Measurements from ENCODE around the gene TLCD4. TPM values are rescaled to one million over a fixed set of nuclear protein-coding genes. Genes with fewer than 3 reads are reported as not detected.

Gene TLCD4
- total and polyA plus RNA-seq, 2 of the 13 experiments (the other 11 are each of a cell fraction or from before 2014, with no cell fraction given), result 4.7 to 14.5 TPM

DNA sequence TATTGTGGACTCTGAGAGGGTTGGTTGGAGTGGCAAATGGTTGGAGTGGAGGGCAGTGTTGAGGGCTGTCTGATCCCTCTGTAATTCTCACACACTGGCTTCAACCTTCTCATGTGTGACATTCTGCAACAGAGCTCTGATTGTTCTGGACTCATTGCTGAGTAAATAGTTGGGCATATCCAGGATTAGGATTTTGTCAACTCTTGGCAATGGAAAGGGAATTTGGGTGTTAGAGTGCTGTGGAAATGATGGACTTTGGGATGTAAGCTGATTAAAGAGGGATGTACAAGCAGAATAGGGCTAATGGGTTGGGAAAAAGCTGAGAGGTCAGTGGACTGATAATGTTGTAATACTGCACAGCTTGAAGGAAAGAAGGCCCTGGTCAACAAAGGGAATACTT lies 16.5 kb downstream of the TLCD4 start (continued):
- TF ChIP-seq ZNF326 (CRISPR knock-in tag; IDR thresholded peaks at IDR 0.05; ENCODE audit: borderline replicate concordance), result no peak
- TF ChIP-seq, protein P1, sequence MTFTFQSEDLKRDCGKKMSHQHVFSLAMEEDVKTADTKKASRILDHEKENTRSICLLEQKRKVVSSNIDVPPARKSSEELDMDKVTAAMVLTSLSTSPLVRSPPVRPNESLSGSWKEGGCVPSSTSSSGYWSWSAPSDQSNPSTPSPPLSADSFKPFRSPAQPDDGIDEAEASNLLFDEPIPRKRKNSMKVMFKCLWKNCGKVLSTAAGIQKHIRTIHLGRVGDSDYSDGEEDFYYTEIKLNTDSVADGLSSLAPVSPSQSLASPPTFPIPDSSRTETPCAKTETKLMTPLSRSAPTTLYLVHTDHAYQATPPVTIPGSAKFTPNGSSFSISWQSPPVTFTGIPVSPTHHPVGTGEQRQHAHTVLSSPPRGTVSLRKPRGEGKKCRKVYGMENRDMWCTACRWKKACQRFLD (CRISPR knock-in tag; IDR thresholded peaks at IDR 0.05; ENCODE audit: borderline replicate concordance), result no peak
- TF ChIP-seq TEAD3 (CRISPR knock-in tag; optimal IDR thresholded peaks at IDR 0.05; ENCODE audit: borderline replicate concordance), result peak; percentile 65
- no peak for TF ChIP-seq MTF1 (CRISPR knock-in tag; IDR thresholded peaks at IDR 0.05)
- TF ChIP-seq PITX1 (CRISPR knock-in tag; IDR thresholded peaks at IDR 0.05), result peak; percentile 90

DNA sequence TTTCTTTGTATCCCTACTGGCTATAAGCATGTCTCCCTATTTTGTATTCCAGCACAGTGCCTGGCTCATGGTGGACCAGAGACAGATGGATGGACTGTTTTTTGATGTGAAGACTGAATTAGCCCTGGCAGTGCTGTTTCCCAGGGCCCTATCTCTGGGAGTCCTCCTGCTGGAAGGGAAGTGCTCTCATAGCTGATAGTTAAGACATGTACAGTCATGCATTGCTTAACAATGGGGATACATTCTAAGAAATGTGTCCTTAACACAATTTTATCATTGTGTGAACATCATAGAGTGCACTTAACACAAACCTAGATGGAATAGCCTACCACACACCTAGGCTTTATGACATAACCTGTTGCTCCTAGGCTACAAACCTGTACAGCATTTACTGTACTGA lies 21.1 kb downstream of the TLCD4 start:
- intact Hi-C loops (cut with micrococcal nuclease; ENCODE audit: unreplicated experiment) (no loop called here), in situ Hi-C loops (cut with HindIII; ENCODE audit: extremely low pct_ligation_motif_present, low pct_unique_long_range_greater_than_20kb) (no loop called here)
- POLR2A ChIA-PET, result no interaction called here
- BruUV-seq (replicated peaks), result no TSS peak
- DNase-seq (ENCODE audit: low spot score) (no peak), ATAC-seq (no peak), FAIRE-seq (no peak)
- Histone ChIP-seq H4K20me1 (ENCODE audit: insufficient read depth, low read length) (no peaks in the 10 kb centered on the region), H3K4me2 (ENCODE audit: low read depth, low read length) (no peak overlapping the region), H3K9me3 (ENCODE audit: low read length) (no peaks in the 10 kb centered on the region), H3K9ac (ENCODE audit: insufficient read depth, low read depth, low read length) (no peak overlapping the region), H3K27me3 (ENCODE audit: control insufficient read depth in 1 of 2, insufficient read depth in 2 of 2, low read length in 2 of 2) (no peaks in the 10 kb centered on the region), H3K4me1 (ENCODE audit: insufficient read depth, low read length) (peaks cover 27% of the 10 kb centered on the region), H3K4me3 (replicated peaks in 1 of 3; ENCODE audit: insufficient read depth in 1 of 3, low read depth in 2 of 3, low read length in 3 of 3) (no peak overlapping the region), H3K27ac (ENCODE audit: extremely low read length, insufficient read depth, low read length) (no peak overlapping the region), H3K36me3 (replicated peaks in 1 of 2; ENCODE audit: control insufficient read depth in 1 of 2, insufficient read depth in 2 of 2, low read length in 2 of 2) (peaks cover 0 to 10% of the 10 kb centered on the region in 2 experiments; a peak in 1 of 5 replicates), H3K79me2 (ENCODE audit: insufficient read depth, low read length) (peaks cover 11% of the 10 kb centered on the region), H2AFZ (ENCODE audit: low read length) (no peak overlapping the region)
- TF ChIP-seq ZNF317 (CRISPR knock-in tag; IDR thresholded peaks at IDR 0.05) (no peak), ZNF263 (CRISPR knock-in tag; IDR thresholded peaks at IDR 0.05) (0 out of 2 replicates have a peak, but pooled peaks have one; percentile 36)
- CTCF ChIA-PET (ENCODE audit: low intra/inter-chr PET ratio, low total read pairs), result no interaction called here

DNA sequence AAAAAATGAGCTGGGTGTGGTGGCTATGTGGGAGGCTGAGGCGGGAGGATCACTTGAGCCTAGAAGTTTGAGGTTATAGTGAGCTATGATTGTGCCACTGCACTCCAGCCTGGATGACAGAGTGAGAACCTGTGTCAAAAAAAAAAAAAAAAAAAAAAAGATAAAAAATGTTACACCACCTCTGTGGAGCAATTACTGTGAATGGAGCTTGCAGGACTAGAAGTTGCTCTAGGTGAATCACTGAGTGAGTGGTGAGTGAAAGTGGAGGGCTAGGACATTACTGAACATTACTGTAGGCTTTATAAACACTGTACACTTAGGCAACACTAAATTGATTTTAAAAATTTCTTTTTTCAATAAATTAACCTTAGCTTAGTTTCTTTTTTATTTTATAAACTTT lies 21.9 kb downstream of the TLCD4 start:
- no TSS peak for BruUV-seq (replicated peaks)
- POLR2A ChIA-PET, result no interaction called here
- no peak for FAIRE-seq

More for the DNA sequence above, 21.9 kb downstream of the TLCD4 start:
- Histone ChIP-seq H3K27ac (ENCODE audit: extremely low read length, insufficient read depth, low read length) (no peak overlapping the region), H2AFZ (ENCODE audit: low read length) (no peak overlapping the region), H3K9me3 (ENCODE audit: low read length) (no peaks in the 10 kb centered on the region), H3K27me3 (ENCODE audit: control insufficient read depth in 1 of 2, insufficient read depth in 2 of 2, low read length in 2 of 2) (no peaks in the 10 kb centered on the region), H3K36me3 (replicated peaks in 1 of 2; ENCODE audit: control insufficient read depth in 1 of 2, insufficient read depth in 2 of 2, low read length in 2 of 2) (peaks cover 0 to 10% of the 10 kb centered on the region in 2 experiments; a peak in 1 of 5 replicates), H3K4me1 (ENCODE audit: insufficient read depth, low read length) (peaks cover 19% of the 10 kb centered on the region), H3K79me2 (ENCODE audit: insufficient read depth, low read length) (peaks cover 9% of the 10 kb centered on the region), H3K4me3 (replicated peaks in 1 of 3; ENCODE audit: insufficient read depth in 1 of 3, low read depth in 2 of 3, low read length in 3 of 3) (no peak overlapping the region), H4K20me1 (ENCODE audit: insufficient read depth, low read length) (no peaks in the 10 kb centered on the region), H3K9ac (ENCODE audit: insufficient read depth, low read depth, low read length) (no peak overlapping the region), H3K4me2 (ENCODE audit: low read depth, low read length) (no peak overlapping the region)
- intact Hi-C loops (cut with micrococcal nuclease; ENCODE audit: unreplicated experiment) (no loop called here), in situ Hi-C loops (cut with HindIII; ENCODE audit: extremely low pct_ligation_motif_present, low pct_unique_long_range_greater_than_20kb) (no loop called here)
- WGBS (ENCODE audit: low lambda C conversion rate), result 93% methylated on average over 1 of the region's 1 CpG
- ATAC-seq (no peak), DNase-seq (ENCODE audit: low spot score) (no peak)
- CTCF ChIA-PET (ENCODE audit: low intra/inter-chr PET ratio, low total read pairs), result no interaction called here
- TF ChIP-seq, protein P2, sequence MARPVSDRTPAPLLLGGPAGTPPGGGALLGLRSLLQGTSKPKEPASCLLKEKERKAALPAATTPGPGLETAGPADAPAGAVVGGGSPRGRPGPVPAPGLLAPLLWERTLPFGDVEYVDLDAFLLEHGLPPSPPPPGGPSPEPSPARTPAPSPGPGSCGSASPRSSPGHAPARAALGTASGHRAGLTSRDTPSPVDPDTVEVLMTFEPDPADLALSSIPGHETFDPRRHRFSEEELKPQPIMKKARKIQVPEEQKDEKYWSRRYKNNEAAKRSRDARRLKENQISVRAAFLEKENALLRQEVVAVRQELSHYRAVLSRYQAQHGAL (CRISPR knock-in tag; IDR thresholded peaks at IDR 0.05; ENCODE audit: not compliant biosample characterization), result no peak
- TF ChIP-seq RNF2 (conservative IDR thresholded peaks at IDR 0.05; ENCODE audit: low read depth), result no peak
- TF ChIP-seq BRD4 (CRISPR knock-in tag; IDR thresholded peaks at IDR 0.05), result no peak
- TF ChIP-seq ZNF572 (CRISPR knock-in tag; IDR thresholded peaks at IDR 0.05), result no peak
- TF ChIP-seq GFI1 (CRISPR knock-in tag; IDR thresholded peaks at IDR 0.05; ENCODE audit: borderline replicate concordance), result no peak
- TF ChIP-seq PITX1 (CRISPR knock-in tag; IDR thresholded peaks at IDR 0.05), result no peak
- no peak for TF ChIP-seq ZFP1 (CRISPR knock-in tag; IDR thresholded peaks at IDR 0.05)
- no peak for TF ChIP-seq ELF3 (CRISPR knock-in tag; IDR thresholded peaks at IDR 0.05)
